Thyroid gland (tissue), 4 donors: ENCODE data around the gene TMED8.

Experiments
- CTCF ChIP-seq, 6 experiments: fragments of 200-600 bp in 3 of 6; fragments of 450-650 bp in 3 of 6; sonication (generic) in 3 of 6; IDR thresholded peaks; one replicate each; pipeline ENCODE4 v1.5.1; 2016 to 2019; ENCODE audit warnings: antibody characterized with exemption in 6 of 6, mild to moderate bottlenecking in 2 of 6, inconsistent platforms in 1 of 6, moderate library complexity in 1 of 6
- POLR2A ChIP-seq, 2 donors: fragments of 450-650 bp; IDR thresholded peaks; one replicate each; pipeline ENCODE4 v1.6.1; 2017; ENCODE audit warnings: antibody characterized with exemption in 2 of 2, mild to moderate bottlenecking in 2 of 2, moderate library complexity in 1 of 2

GRCh38 chr14:77339407-77339806 lies 37.5 kb downstream of the TMED8 start:
- TF ChIP-seq CTCF (IDR thresholded peaks at IDR 0.05): no peak
- no peak for TF ChIP-seq POLR2A (IDR thresholded peaks at IDR 0.05)
